ENCODE results near the gene ST6GALNAC4. TPM values are rescaled to one million over a fixed set of nuclear protein-coding genes. Genes with fewer than 3 reads are reported as not detected.

Gene ST6GALNAC4
- total RNA-seq, 1 experiment from 2014 or later, result 15.4 TPM

- WGBS (ENCODE audit: extremely low coverage, insufficient read length, low lambda C conversion rate), result no CpG with 5 or more reads among the region's 6 CpGs
- Mint-ChIP-seq H3K27ac (peak overlapping the region; percentile 59 to 94 (median 92); a peak in 6 of 7 replicates), H3K36me3 (ENCODE audit: insufficient read depth in 1 of 3, low read depth in 3 of 3) (peaks cover 0 to 17% (median 3%) of the 10 kb centered on the region in 3 experiments; a peak in 4 of 7 replicates), H3K4me1 (peaks cover 65 to 85% of the 10 kb centered on the region in 2 experiments), H3K4me3 (0 out of 5 replicates have a peak overlapping the region, but pooled peaks of 1 of the 2 experiments have one; percentile 26), H3K27me3 (ENCODE audit: low read depth) (no peaks in the 10 kb centered on the region), H3K9me3 (no peaks in the 10 kb centered on the region)
- no peak for DNase-seq
- H3K4me1 ChIP-seq (ENCODE audit: insufficient read depth, low read length), result no peaks in the 10 kb centered on the region; the same call in 1 of the 2 replicates
- no peak overlapping the region for H2BK20ac ChIP-seq (ENCODE audit: low read depth, low read length, poor library complexity, severe bottlenecking)
- no peak overlapping the region for H3K23ac ChIP-seq (ENCODE audit: insufficient read length, low read depth, low read length)
- no peak overlapping the region for H3T11ph ChIP-seq (ENCODE audit: low read length)
- H3K9ac ChIP-seq (ENCODE audit: extremely low read depth, insufficient read length, low read length), result no peak overlapping the region
- H4K91ac ChIP-seq (ENCODE audit: insufficient read length, low read depth, low read length), result no peak overlapping the region
- H2AFZ ChIP-seq (ENCODE audit: low read length), result no peak overlapping the region
- H2BK15ac ChIP-seq (ENCODE audit: low read depth, low read length), result no peak overlapping the region
- no peak overlapping the region for H3K4ac ChIP-seq (ENCODE audit: low read depth, low read length)
- no peak overlapping the region for H3K56ac ChIP-seq (ENCODE audit: insufficient read length, low read depth, low read length)
- no peaks in the 10 kb centered on the region for H3K9me3 ChIP-seq (ENCODE audit: control insufficient read depth, low read depth, low read length)
- no peak overlapping the region for H3K4me2 ChIP-seq (ENCODE audit: insufficient read depth, insufficient read length, low read length)
- H2BK120ac ChIP-seq (ENCODE audit: low read depth, low read length, poor library complexity, severe bottlenecking), result no peak overlapping the region
- H2AK5ac ChIP-seq (ENCODE audit: insufficient read length, low read length), result no peak overlapping the region
- H3K27ac ChIP-seq (ENCODE audit: insufficient read length, low read depth, low read length), result no peak overlapping the region
- peak overlapping the region; percentile 61 for H3K18ac ChIP-seq (ENCODE audit: insufficient read length, low read depth, low read length)
- H4K8ac ChIP-seq (replicated peaks; ENCODE audit: insufficient read length, low read depth, low read length), result no peak overlapping the region
- no peak overlapping the region for H2BK12ac ChIP-seq (ENCODE audit: insufficient read length, low read depth, low read length)
- H4K20me1 ChIP-seq (ENCODE audit: control insufficient read depth, insufficient read depth, insufficient read length), result no peaks in the 10 kb centered on the region
- peak overlapping the region; percentile 69 for H3K14ac ChIP-seq (ENCODE audit: insufficient read depth, low read length)
- H3K79me1 ChIP-seq (ENCODE audit: insufficient read depth, low read depth, low read length, poor library complexity, severe bottlenecking), result peaks cover 5% of the 10 kb centered on the region
- no peak overlapping the region for H4K5ac ChIP-seq (ENCODE audit: insufficient read length, low read depth, low read length)
- no peaks in the 10 kb centered on the region for H3K23me2 ChIP-seq (ENCODE audit: insufficient read length, low read depth, low read length, poor library complexity, severe bottlenecking)
- no peak overlapping the region for H2BK5ac ChIP-seq (ENCODE audit: insufficient read length, low read length)
- H3K27me3 ChIP-seq (ENCODE audit: insufficient read depth, low read length), result no peaks in the 10 kb centered on the region
- TF ChIP-seq CTCF (conservative IDR thresholded peaks at IDR 0.05), result no peak
- peaks cover 25% of the 10 kb centered on the region; the same call in 1 of the 2 replicates for H3K79me2 ChIP-seq (ENCODE audit: insufficient read depth, low read length)
Observed at GRCh38 chr9:127965953-127966352, 49.1 kb upstream of the ST6GALNAC4 start.

Data from H9 (cell line).